ENCODE results near the gene PDZK1IP1.
"Not testable (repeated sequence)": the region's sequence is repeated elsewhere in the genome, so short reads cannot be mapped to it uniquely, and the experiment has no call there.

PDZK1IP1 gene

DNA sequence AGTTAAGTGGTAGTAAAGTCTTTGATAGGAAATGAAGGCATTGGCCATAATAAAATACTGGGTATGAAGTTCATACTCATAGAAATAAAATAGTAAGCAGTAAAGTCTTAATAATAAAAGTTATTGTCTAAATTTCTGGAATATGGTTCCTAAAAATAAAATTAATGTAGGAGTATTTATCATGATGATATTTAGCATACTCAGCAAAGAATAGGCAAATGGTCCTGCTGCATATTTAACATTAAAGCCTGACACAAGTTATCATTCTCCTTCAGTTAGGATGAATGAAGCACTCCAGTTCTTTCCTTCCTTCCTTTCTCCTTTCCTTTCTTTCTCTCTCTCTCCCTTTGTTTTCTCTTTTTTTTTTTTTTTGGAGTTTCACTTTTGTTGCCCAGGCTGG, 25.3 kb downstream of the PDZK1IP1 start:
- Histone ChIP-seq H3K4me2 (ENCODE audit: low read depth, low read length, poor library complexity, severe bottlenecking) (no peak overlapping the region), H3K79me2 (ENCODE audit: insufficient read depth, low read length) (no peaks in the 10 kb centered on the region), H3K36me3 (ENCODE audit: insufficient read depth, low read length) (no peaks in the 10 kb centered on the region), H3K9me3 (ENCODE audit: insufficient read depth, low read depth, low read length) (no peaks in the 10 kb centered on the region), H2AFZ (ENCODE audit: low read length) (no peak overlapping the region), H3K9ac (ENCODE audit: low read depth, low read length, poor library complexity, severe bottlenecking) (no peak overlapping the region), H4K20me1 (ENCODE audit: insufficient read depth, low read length, poor library complexity, severe bottlenecking) (no peaks in the 10 kb centered on the region), H3K27me3 (ENCODE audit: insufficient read depth, low read length, poor library complexity, severe bottlenecking) (no peaks in the 10 kb centered on the region), H3K4me1 (ENCODE audit: insufficient read depth, low read length, poor library complexity, severe bottlenecking) (no peaks in the 10 kb centered on the region), H3K4me3 (ENCODE audit: low read length, poor library complexity, severe bottlenecking) (no peak overlapping the region), H3K9me2 (replicated peaks; ENCODE audit: low read depth, low read length) (no peaks in the 10 kb centered on the region), H3F3A (ENCODE audit: low read depth) (no peaks in the 10 kb centered on the region)
- TF ChIP-seq EZH2phosphoT487 (IDR thresholded peaks at IDR 0.05; ENCODE audit: borderline replicate concordance) = no peak
- TF ChIP-seq, protein P1, sequence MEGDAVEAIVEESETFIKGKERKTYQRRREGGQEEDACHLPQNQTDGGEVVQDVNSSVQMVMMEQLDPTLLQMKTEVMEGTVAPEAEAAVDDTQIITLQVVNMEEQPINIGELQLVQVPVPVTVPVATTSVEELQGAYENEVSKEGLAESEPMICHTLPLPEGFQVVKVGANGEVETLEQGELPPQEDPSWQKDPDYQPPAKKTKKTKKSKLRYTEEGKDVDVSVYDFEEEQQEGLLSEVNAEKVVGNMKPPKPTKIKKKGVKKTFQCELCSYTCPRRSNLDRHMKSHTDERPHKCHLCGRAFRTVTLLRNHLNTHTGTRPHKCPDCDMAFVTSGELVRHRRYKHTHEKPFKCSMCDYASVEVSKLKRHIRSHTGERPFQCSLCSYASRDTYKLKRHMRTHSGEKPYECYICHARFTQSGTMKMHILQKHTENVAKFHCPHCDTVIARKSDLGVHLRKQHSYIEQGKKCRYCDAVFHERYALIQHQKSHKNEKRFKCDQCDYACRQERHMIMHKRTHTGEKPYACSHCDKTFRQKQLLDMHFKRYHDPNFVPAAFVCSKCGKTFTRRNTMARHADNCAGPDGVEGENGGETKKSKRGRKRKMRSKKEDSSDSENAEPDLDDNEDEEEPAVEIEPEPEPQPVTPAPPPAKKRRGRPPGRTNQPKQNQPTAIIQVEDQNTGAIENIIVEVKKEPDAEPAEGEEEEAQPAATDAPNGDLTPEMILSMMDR (conservative IDR thresholded peaks at IDR 0.05; ENCODE audit: low read length) = no peak

DNA sequence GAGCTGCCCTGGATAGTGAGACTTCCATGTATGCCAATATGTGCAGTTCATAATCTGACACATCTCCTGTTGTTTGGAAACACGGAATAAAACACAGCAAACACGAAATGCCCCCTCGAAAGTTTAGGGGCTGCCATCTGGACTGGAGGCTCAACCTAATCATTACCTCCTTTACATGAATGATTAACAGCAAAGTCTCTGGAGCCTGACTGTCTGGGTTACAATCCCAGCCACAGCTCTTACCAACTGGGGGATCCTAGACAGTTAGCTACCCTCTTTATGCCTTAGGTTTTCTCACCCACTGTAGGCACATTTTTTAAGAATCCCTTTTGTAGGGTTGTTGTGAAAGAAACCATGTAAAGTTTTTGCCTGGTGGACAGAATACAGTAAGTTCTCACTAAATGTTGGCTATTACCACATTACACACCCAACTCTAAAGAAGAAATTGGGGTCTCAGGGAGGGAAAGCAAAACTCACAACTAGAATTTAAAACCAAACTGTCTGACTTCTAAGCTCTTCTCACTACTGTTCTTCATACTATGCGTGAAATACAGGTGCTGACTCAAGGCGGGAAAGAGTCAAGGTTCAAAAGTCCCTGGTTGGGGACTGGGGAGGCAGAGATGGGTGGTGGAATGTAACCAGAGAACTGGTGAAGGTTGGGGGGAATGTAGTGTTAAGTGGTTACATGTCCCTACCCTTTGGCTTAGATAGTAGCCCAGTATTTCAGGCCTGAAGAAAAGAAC, 28.4 kb downstream of the PDZK1IP1 start:
- no peaks in the 10 kb centered on the region for H3K27me3 ChIP-seq (ENCODE audit: insufficient read depth, low read length, poor library complexity, severe bottlenecking)
- no peaks in the 10 kb centered on the region for H4K20me1 ChIP-seq (ENCODE audit: insufficient read depth, low read length, poor library complexity, severe bottlenecking)
- no peak for TF ChIP-seq EZH2phosphoT487 (IDR thresholded peaks at IDR 0.05; ENCODE audit: borderline replicate concordance)
- TF ChIP-seq, protein P1 (conservative IDR thresholded peaks at IDR 0.05; ENCODE audit: low read length) = no peak

GRCh38 chr1:47160716-47161115, 29.1 kb downstream of the PDZK1IP1 start:
- Histone ChIP-seq H3K36me3 (ENCODE audit: insufficient read depth, low read length) (no peaks in the 10 kb centered on the region), H3K9me2 (replicated peaks; ENCODE audit: low read depth, low read length) (no peaks in the 10 kb centered on the region), H3K27me3 (ENCODE audit: insufficient read depth, low read length, poor library complexity, severe bottlenecking) (no peaks in the 10 kb centered on the region), H4K20me1 (ENCODE audit: insufficient read depth, low read length, poor library complexity, severe bottlenecking) (no peaks in the 10 kb centered on the region), H3K4me2 (ENCODE audit: low read depth, low read length, poor library complexity, severe bottlenecking) (no peak overlapping the region), H3K9me3 (ENCODE audit: insufficient read depth, low read depth, low read length) (no peaks in the 10 kb centered on the region), H3K79me2 (ENCODE audit: insufficient read depth, low read length) (no peaks in the 10 kb centered on the region), H3F3A (ENCODE audit: low read depth) (no peaks in the 10 kb centered on the region), H3K4me3 (ENCODE audit: low read length, poor library complexity, severe bottlenecking) (no peak overlapping the region), H3K4me1 (ENCODE audit: insufficient read depth, low read length, poor library complexity, severe bottlenecking) (no peaks in the 10 kb centered on the region), H2AFZ (ENCODE audit: low read length) (no peak overlapping the region), H3K9ac (ENCODE audit: low read depth, low read length, poor library complexity, severe bottlenecking) (no peak overlapping the region)
- no peak for TF ChIP-seq EZH2phosphoT487 (IDR thresholded peaks at IDR 0.05; ENCODE audit: borderline replicate concordance)
- TF ChIP-seq, protein P1 (conservative IDR thresholded peaks at IDR 0.05; ENCODE audit: low read length) = no peak

More for the DNA sequence above, 28.4 kb downstream of the PDZK1IP1 start:
- H2AFZ ChIP-seq (ENCODE audit: low read length) = no peak overlapping the region
- H3K4me2 ChIP-seq (ENCODE audit: low read depth, low read length, poor library complexity, severe bottlenecking) = no peak overlapping the region
- H3K79me2 ChIP-seq (ENCODE audit: insufficient read depth, low read length) = no peaks in the 10 kb centered on the region
- no peak overlapping the region for H3K4me3 ChIP-seq (ENCODE audit: low read length, poor library complexity, severe bottlenecking)
- no peaks in the 10 kb centered on the region for H3K9me2 ChIP-seq (replicated peaks; ENCODE audit: low read depth, low read length)
- H3K36me3 ChIP-seq (ENCODE audit: insufficient read depth, low read length) = no peaks in the 10 kb centered on the region
- H3K4me1 ChIP-seq (ENCODE audit: insufficient read depth, low read length, poor library complexity, severe bottlenecking) = no peaks in the 10 kb centered on the region
- H3K9me3 ChIP-seq (ENCODE audit: insufficient read depth, low read depth, low read length) = no peaks in the 10 kb centered on the region
- H3K9ac ChIP-seq (ENCODE audit: low read depth, low read length, poor library complexity, severe bottlenecking) = no peak overlapping the region
- H3F3A ChIP-seq (ENCODE audit: low read depth) = no peaks in the 10 kb centered on the region

- H3K4me1 ChIP-seq (ENCODE audit: insufficient read depth, low read length, poor library complexity, severe bottlenecking); H3K9me3 ChIP-seq (ENCODE audit: insufficient read depth, low read depth, low read length); H3K4me3 ChIP-seq (ENCODE audit: low read length, poor library complexity, severe bottlenecking); H3F3A ChIP-seq (ENCODE audit: low read depth); H3K4me2 ChIP-seq (ENCODE audit: low read depth, low read length, poor library complexity, severe bottlenecking); H3K9ac ChIP-seq (ENCODE audit: low read depth, low read length, poor library complexity, severe bottlenecking); H3K9me2 ChIP-seq (replicated peaks; ENCODE audit: low read depth, low read length); H2AFZ ChIP-seq (ENCODE audit: low read length); H4K20me1 ChIP-seq (ENCODE audit: insufficient read depth, low read length, poor library complexity, severe bottlenecking); H3K79me2 ChIP-seq (ENCODE audit: insufficient read depth, low read length); H3K36me3 ChIP-seq (ENCODE audit: insufficient read depth, low read length); H3K27me3 ChIP-seq (ENCODE audit: insufficient read depth, low read length, poor library complexity, severe bottlenecking): not testable (repeated sequence)
Measured at GRCh38 chr1:47157957-47158356, 31.9 kb downstream of the PDZK1IP1 start.

- not testable (repeated sequence) for H3K27me3 ChIP-seq (ENCODE audit: insufficient read depth, low read length, poor library complexity, severe bottlenecking); H3K4me2 ChIP-seq (ENCODE audit: low read depth, low read length, poor library complexity, severe bottlenecking); H4K20me1 ChIP-seq (ENCODE audit: insufficient read depth, low read length, poor library complexity, severe bottlenecking); H3K9me2 ChIP-seq (replicated peaks; ENCODE audit: low read depth, low read length); H2AFZ ChIP-seq (ENCODE audit: low read length); H3K9ac ChIP-seq (ENCODE audit: low read depth, low read length, poor library complexity, severe bottlenecking); H3K4me3 ChIP-seq (ENCODE audit: low read length, poor library complexity, severe bottlenecking); H3K79me2 ChIP-seq (ENCODE audit: insufficient read depth, low read length); H3K36me3 ChIP-seq (ENCODE audit: insufficient read depth, low read length); H3K9me3 ChIP-seq (ENCODE audit: insufficient read depth, low read depth, low read length); H3K4me1 ChIP-seq (ENCODE audit: insufficient read depth, low read length, poor library complexity, severe bottlenecking); H3F3A ChIP-seq (ENCODE audit: low read depth)
Measured at GRCh38 chr1:47156457-47156856, 33.4 kb downstream of the PDZK1IP1 start.
